Calu3 (cell line): ENCODE measurements around the gene DNAJC30. TPM values are rescaled to one million over a fixed set of nuclear protein-coding genes. Genes with fewer than 3 reads are reported as not detected.

Source experiments
- BruUV-seq: library from RNA; stranded (reverse); fragments of 400-500 nt; replicated peaks from 2 replicates; lab custom pipeline; 2021; lab: Mats Ljungman, UMichigan
- CTCF ChIA-PET: fragments of 300-600 bp; sonication (Branson Sonifier 250); formaldehyde crosslinking; loops from one replicate; lab custom pipeline; 2022; ENCODE audit warnings: antibody characterized with exemption; lab: Charles Lee
- DNase-seq: peaks from one replicate; pipeline ENCODE4 v3.0.0; 2022
- H3K27ac Mint-ChIP-seq: one replicate; pipeline ENCODE4 v1.8.0; 2022; ENCODE audit warnings: mixed read lengths; ENCODE audit not compliant: unreplicated experiment
- H3K27me3 Mint-ChIP-seq: one replicate; pipeline ENCODE4 v1.8.0; 2022; ENCODE audit warnings: mixed read lengths; ENCODE audit not compliant: unreplicated experiment
- H3K36me3 Mint-ChIP-seq: one replicate; pipeline ENCODE4 v1.8.0; 2022; ENCODE audit warnings: mild to moderate bottlenecking, moderate library complexity, mixed read lengths; ENCODE audit not compliant: insufficient read depth, unreplicated experiment
- H3K4me1 Mint-ChIP-seq: one replicate; pipeline ENCODE4 v1.8.0; 2022; ENCODE audit warnings: mild to moderate bottlenecking, low read depth, mixed read lengths; ENCODE audit not compliant: unreplicated experiment
- H3K4me3 Mint-ChIP-seq: one replicate; pipeline ENCODE4 v1.8.0; 2022; ENCODE audit warnings: mild to moderate bottlenecking, low read depth, moderate library complexity, mixed read lengths; ENCODE audit not compliant: unreplicated experiment
- H3K9me3 Mint-ChIP-seq: one replicate; pipeline ENCODE4 v1.8.0; 2022; ENCODE audit warnings: low read depth, mixed read lengths; ENCODE audit not compliant: unreplicated experiment
- CTCF ChIP-seq: fragments of 200-600 bp; IDR thresholded peaks from one replicate; pipeline ENCODE4 v1.8.0; 2022; ENCODE audit warnings: antibody characterized with exemption; ENCODE audit not compliant: unreplicated experiment
- intact Hi-C: fragments of 100-400 bp; cut with micrococcal nuclease; formaldehyde crosslinking; loops from one replicate; pipeline ENCODE4 v1.10.0; 2022; ENCODE audit not compliant: unreplicated experiment
- total RNA-seq: library from RNA; stranded (reverse); gene quantifications from 2 replicates; pipeline ENCODE4 v1.2.3, GENCODE V29; 2022

Gene DNAJC30
- total RNA-seq, 1 experiment from 2014 or later = 10.5 TPM

GRCh38 chr7:73703757-73704639 is 20.7 kb upstream of the DNAJC30 start:
- no peak for DNase-seq
- intact Hi-C loops = no loop called here
- no peak for TF ChIP-seq CTCF
- Mint-ChIP-seq H3K36me3 (peaks cover 73% of the 10 kb centered on the region), H3K9me3 (no peaks in the 10 kb centered on the region), H3K27ac (no peak overlapping the region), H3K4me1 (peaks cover 16% of the 10 kb centered on the region), H3K4me3 (no peak overlapping the region), H3K27me3 (no peaks in the 10 kb centered on the region)
- CTCF ChIA-PET = no interaction called here
- BruUV-seq = no TSS peak

GRCh38 chr7:73703225-73703624 is 20.0 kb upstream of the DNAJC30 start:
- intact Hi-C loops = no loop called here
- Mint-ChIP-seq H3K4me3 (no peak overlapping the region), H3K9me3 (no peaks in the 10 kb centered on the region), H3K36me3 (peaks cover 75% of the 10 kb centered on the region), H3K27me3 (no peaks in the 10 kb centered on the region), H3K4me1 (peaks cover 16% of the 10 kb centered on the region), H3K27ac (peak overlapping the region; percentile 27)
- BruUV-seq = no TSS peak
- DNase-seq = no peak
- CTCF ChIA-PET = no interaction called here
- TF ChIP-seq CTCF = no peak

GRCh38 chr7:73702665-73703064 is 19.4 kb upstream of the DNAJC30 start:
- CTCF ChIA-PET = no interaction called here
- intact Hi-C loops = no loop called here
- H3K4me3 Mint-ChIP-seq = no peak overlapping the region

GRCh38 chr7:73702226-73702625 is 19.0 kb upstream of the DNAJC30 start:
- BruUV-seq = no TSS peak
- no peak for DNase-seq

More at GRCh38 chr7:73702665-73703064, 19.4 kb upstream of the DNAJC30 start:
- Mint-ChIP-seq H3K9me3 (no peaks in the 10 kb centered on the region), H3K4me1 (peaks cover 16% of the 10 kb centered on the region), H3K27ac (peak overlapping the region; percentile 27), H3K27me3 (no peaks in the 10 kb centered on the region), H3K36me3 (peaks cover 77% of the 10 kb centered on the region)
- no peak for TF ChIP-seq CTCF
- no TSS peak for BruUV-seq
- DNase-seq = no peak

More at GRCh38 chr7:73702226-73702625, 19.0 kb upstream of the DNAJC30 start:
- intact Hi-C loops = no loop called here
- TF ChIP-seq CTCF = no peak
- Mint-ChIP-seq H3K27ac (peak overlapping the region; percentile 25), H3K4me3 (no peak overlapping the region), H3K9me3 (no peaks in the 10 kb centered on the region), H3K27me3 (no peaks in the 10 kb centered on the region), H3K4me1 (peaks cover 13% of the 10 kb centered on the region), H3K36me3 (peaks cover 76% of the 10 kb centered on the region)
- CTCF ChIA-PET = no interaction called here
